ENCODE measurements around the gene HPSE2.

GRCh38 chr10:98694883-98695282, 540.8 kb downstream of the HPSE2 start:
- TF ChIP-seq GATA2 (IDR thresholded peaks at IDR 0.05; ENCODE audit: low read depth, low read length) (no peak), GATA3 (IDR thresholded peaks at IDR 0.05; ENCODE audit: low read depth, low read length) (no peak)

Measured in SH-SY5Y (cell line).